ENCODE measurements around the gene SACS. TPM values are rescaled to one million over a fixed set of nuclear protein-coding genes. Genes with fewer than 3 reads are reported as not detected.
"Not testable (repeated sequence)": the region's sequence is repeated elsewhere in the genome, so short reads cannot be mapped to it uniquely, and the experiment has no call there.

Gene SACS
- polyA plus RNA-seq, 1 donor, result 12.2 TPM

- DNase-seq, result no peak
These were observed 23.1 kb upstream of the SACS start for GRCh38 chr13:23456437-23457210.

- no peak for DNase-seq
These were observed 22.1 kb upstream of the SACS start for GRCh38 chr13:23455401-23456185.

- no peak for DNase-seq
These were observed 19.6 kb upstream of the SACS start for GRCh38 chr13:23453132-23453531.

GRCh38 chr13:23450340-23451046, 17.0 kb upstream of the SACS start:
- no peak for DNase-seq

GRCh38 chr13:23449398-23450162, 16.1 kb upstream of the SACS start:
- DNase-seq, result no peak

GRCh38 chr13:23447927-23448326, 14.4 kb upstream of the SACS start:
- no peak for DNase-seq

GRCh38 chr13:23445794-23446193, 12.3 kb upstream of the SACS start:
- no peak for DNase-seq

- DNase-seq, result no peak
These were observed 10.4 kb upstream of the SACS start for GRCh38 chr13:23443878-23444277.

- no peak for DNase-seq
These were observed 9.6 kb upstream of the SACS start for GRCh38 chr13:23443110-23443509.

- DNase-seq, result no peak
These were observed 7.5 kb upstream of the SACS start for GRCh38 chr13:23440821-23441618.

- not testable (repeated sequence) for DNase-seq
These were observed 6.8 kb upstream of the SACS start for GRCh38 chr13:23440324-23440723.

- no peak for DNase-seq
These were observed 4.4 kb upstream of the SACS start for GRCh38 chr13:23437916-23438315.

GRCh38 chr13:23436680-23437079, 3.2 kb upstream of the SACS start:
- DNase-seq, result no peak

- DNase-seq, result no peak
These were observed 989 bp upstream of the SACS start for GRCh38 chr13:23434491-23434890.

- DNase-seq, result no peak
These were observed 876 bp downstream of the SACS start for GRCh38 chr13:23432626-23433025.

- DNase-seq, result no peak
These were observed 2.8 kb downstream of the SACS start for GRCh38 chr13:23430664-23431063.

GRCh38 chr13:23427881-23428528, 5.5 kb downstream of the SACS start:
- DNase-seq, result no peak

- DNase-seq, result no peak
These were observed 6.1 kb downstream of the SACS start for GRCh38 chr13:23427342-23427843.

GRCh38 chr13:23421596-23421995, 11.9 kb downstream of the SACS start:
- no peak for DNase-seq
